Measurements from ENCODE around the gene APOL3.
A peak's percentile ranks its signal among the peaks of the same experiment; 100 is the strongest.

The APOL3 gene

GRCh38 chr22:36184433-36185025 is 24.0 kb upstream of the APOL3 start:
- no peak for DNase-seq (ENCODE audit: low spot score in 2 of 2)
- no peaks in the 10 kb centered on the region for H3K36me3 Mint-ChIP-seq
- ATAC-seq (ENCODE audit: low read depth) = no peak
- peaks cover under 1% of the 10 kb centered on the region for H3K9me3 Mint-ChIP-seq
- H3K27ac Mint-ChIP-seq = no peak overlapping the region
- peaks cover 3% of the 10 kb centered on the region for H3K27me3 Mint-ChIP-seq
- H3K4me1 Mint-ChIP-seq = peaks cover 2% of the 10 kb centered on the region
- no peak overlapping the region for H3K4me3 Mint-ChIP-seq

GRCh38 chr22:36183446-36183845 is 22.9 kb upstream of the APOL3 start:
- no peaks in the 10 kb centered on the region for H3K9me3 Mint-ChIP-seq
- H3K27ac Mint-ChIP-seq = no peak overlapping the region
- peaks cover 2% of the 10 kb centered on the region for H3K27me3 Mint-ChIP-seq
- no peak for ATAC-seq (ENCODE audit: low read depth)
- DNase-seq (ENCODE audit: low spot score in 2 of 2) = no peak
- H3K4me3 Mint-ChIP-seq = no peak overlapping the region
- H3K4me1 Mint-ChIP-seq = peaks cover 4% of the 10 kb centered on the region
- H3K36me3 Mint-ChIP-seq = no peaks in the 10 kb centered on the region

- no peak for DNase-seq (ENCODE audit: low spot score in 2 of 2)
- H3K36me3 Mint-ChIP-seq = no peaks in the 10 kb centered on the region
- H3K27me3 Mint-ChIP-seq = peaks cover 2% of the 10 kb centered on the region
- no peak overlapping the region for H3K27ac Mint-ChIP-seq
- H3K4me3 Mint-ChIP-seq = no peak overlapping the region
- no peaks in the 10 kb centered on the region for H3K9me3 Mint-ChIP-seq
- peaks cover 4% of the 10 kb centered on the region for H3K4me1 Mint-ChIP-seq
- ATAC-seq (ENCODE audit: low read depth) = no peak
Measured at GRCh38 chr22:36182857-36183256, 22.3 kb upstream of the APOL3 start.

- H3K27me3 Mint-ChIP-seq = peaks cover 2% of the 10 kb centered on the region
- no peaks in the 10 kb centered on the region for H3K9me3 Mint-ChIP-seq
- DNase-seq (ENCODE audit: low spot score in 2 of 2) = no peak
- H3K4me1 Mint-ChIP-seq = peaks cover 4% of the 10 kb centered on the region
- H3K27ac Mint-ChIP-seq = no peak overlapping the region
- H3K4me3 Mint-ChIP-seq = no peak overlapping the region
- H3K36me3 Mint-ChIP-seq = no peaks in the 10 kb centered on the region
- ATAC-seq (ENCODE audit: low read depth) = no peak
Measured at GRCh38 chr22:36182056-36182455, 21.5 kb upstream of the APOL3 start.

GRCh38 chr22:36180928-36181327 is 20.4 kb upstream of the APOL3 start:
- Mint-ChIP-seq H3K36me3 (no peaks in the 10 kb centered on the region), H3K9me3 (no peaks in the 10 kb centered on the region), H3K27me3 (peaks cover 2% of the 10 kb centered on the region), H3K4me1 (peaks cover 4% of the 10 kb centered on the region), H3K4me3 (no peak overlapping the region), H3K27ac (no peak overlapping the region)
- ATAC-seq (ENCODE audit: low read depth) (no peak), DNase-seq (ENCODE audit: low spot score in 2 of 2) (no peak)

GRCh38 chr22:36180038-36180880 is 19.7 kb upstream of the APOL3 start:
- no peak overlapping the region for H3K27ac Mint-ChIP-seq
- H3K4me1 Mint-ChIP-seq = peaks cover 4% of the 10 kb centered on the region
- ATAC-seq (ENCODE audit: low read depth) (peak; percentile 99), DNase-seq (ENCODE audit: low spot score in 2 of 2) (peak; percentile 82 to 88)
- H3K36me3 Mint-ChIP-seq = no peaks in the 10 kb centered on the region
- peaks cover 5% of the 10 kb centered on the region for H3K27me3 Mint-ChIP-seq
- H3K4me3 Mint-ChIP-seq = no peak overlapping the region
- no peaks in the 10 kb centered on the region for H3K9me3 Mint-ChIP-seq

GRCh38 chr22:36177160-36177559 is 16.6 kb upstream of the APOL3 start:
- Mint-ChIP-seq H3K4me1 (peaks cover 4% of the 10 kb centered on the region), H3K27ac (no peak overlapping the region), H3K36me3 (no peaks in the 10 kb centered on the region), H3K9me3 (no peaks in the 10 kb centered on the region), H3K27me3 (peaks cover 3% of the 10 kb centered on the region), H3K4me3 (no peak overlapping the region)
- no peak for ATAC-seq (ENCODE audit: low read depth)
- DNase-seq (ENCODE audit: low spot score in 2 of 2) = no peak

- no peak for DNase-seq (ENCODE audit: low spot score in 2 of 2)
- peaks cover 3% of the 10 kb centered on the region for H3K27me3 Mint-ChIP-seq
- no peaks in the 10 kb centered on the region for H3K9me3 Mint-ChIP-seq
- ATAC-seq (ENCODE audit: low read depth) = no peak
- peaks cover 4% of the 10 kb centered on the region for H3K4me1 Mint-ChIP-seq
- no peak overlapping the region for H3K4me3 Mint-ChIP-seq
- no peak overlapping the region for H3K27ac Mint-ChIP-seq
- no peaks in the 10 kb centered on the region for H3K36me3 Mint-ChIP-seq
Measured at GRCh38 chr22:36175892-36176291, 15.3 kb upstream of the APOL3 start.

GRCh38 chr22:36171941-36172340 is 11.4 kb upstream of the APOL3 start:
- DNase-seq (ENCODE audit: low spot score in 2 of 2) (no peak), ATAC-seq (ENCODE audit: low read depth) (no peak)
- peaks cover 1% of the 10 kb centered on the region for H3K4me1 Mint-ChIP-seq
- peaks cover 2% of the 10 kb centered on the region for H3K36me3 Mint-ChIP-seq
- H3K4me3 Mint-ChIP-seq = no peak overlapping the region
- H3K27ac Mint-ChIP-seq = no peak overlapping the region
- peaks cover 3% of the 10 kb centered on the region for H3K27me3 Mint-ChIP-seq
- H3K9me3 Mint-ChIP-seq = no peaks in the 10 kb centered on the region

- H3K27ac Mint-ChIP-seq = no peak overlapping the region
- H3K4me1 Mint-ChIP-seq = peaks cover 24% of the 10 kb centered on the region
- DNase-seq (ENCODE audit: low spot score in 2 of 2) (no peak), ATAC-seq (ENCODE audit: low read depth) (no peak)
- no peak overlapping the region for H3K4me3 Mint-ChIP-seq
- no peaks in the 10 kb centered on the region for H3K27me3 Mint-ChIP-seq
- H3K9me3 Mint-ChIP-seq = no peaks in the 10 kb centered on the region
- H3K36me3 Mint-ChIP-seq = peaks cover 2% of the 10 kb centered on the region
Measured at GRCh38 chr22:36166518-36167220, 6.1 kb upstream of the APOL3 start.

GRCh38 chr22:36166086-36166485 is 5.5 kb upstream of the APOL3 start:
- Mint-ChIP-seq H3K36me3 (peaks cover 2% of the 10 kb centered on the region), H3K9me3 (no peaks in the 10 kb centered on the region), H3K27me3 (no peaks in the 10 kb centered on the region), H3K4me1 (peaks cover 30% of the 10 kb centered on the region), H3K27ac (no peak overlapping the region), H3K4me3 (no peak overlapping the region)
- ATAC-seq (ENCODE audit: low read depth) = no peak
- no peak for DNase-seq (ENCODE audit: low spot score in 2 of 2)

GRCh38 chr22:36165141-36165540 is 4.6 kb upstream of the APOL3 start:
- Mint-ChIP-seq H3K9me3 (no peaks in the 10 kb centered on the region), H3K4me3 (no peak overlapping the region), H3K4me1 (peaks cover 37% of the 10 kb centered on the region), H3K27me3 (no peaks in the 10 kb centered on the region), H3K27ac (no peak overlapping the region), H3K36me3 (peaks cover 2% of the 10 kb centered on the region)
- ATAC-seq (ENCODE audit: low read depth) (no peak), DNase-seq (ENCODE audit: low spot score in 2 of 2) (no peak)

- H3K4me3 Mint-ChIP-seq = no peak overlapping the region
Measured at GRCh38 chr22:36164621-36165020, 4.1 kb upstream of the APOL3 start.

GRCh38 chr22:36163497-36163896 is 2.9 kb upstream of the APOL3 start:
- ATAC-seq (ENCODE audit: low read depth) = no peak
- peaks cover 2% of the 10 kb centered on the region for H3K36me3 Mint-ChIP-seq
- H3K27me3 Mint-ChIP-seq = no peaks in the 10 kb centered on the region
- no peaks in the 10 kb centered on the region for H3K9me3 Mint-ChIP-seq
- peak overlapping the region; percentile 99 for H3K27ac Mint-ChIP-seq
- peaks cover 52% of the 10 kb centered on the region for H3K4me1 Mint-ChIP-seq
- H3K4me3 Mint-ChIP-seq = peak overlapping the region; percentile 52
- no peak for DNase-seq (ENCODE audit: low spot score in 2 of 2)

More at GRCh38 chr22:36164621-36165020, 4.1 kb upstream of the APOL3 start:
- Mint-ChIP-seq H3K27ac (peak overlapping the region; percentile 53), H3K9me3 (no peaks in the 10 kb centered on the region), H3K27me3 (no peaks in the 10 kb centered on the region), H3K4me1 (peaks cover 42% of the 10 kb centered on the region), H3K36me3 (peaks cover 2% of the 10 kb centered on the region)
- ATAC-seq (ENCODE audit: low read depth) (no peak), DNase-seq (ENCODE audit: low spot score in 2 of 2) (no peak)
